ENCODE data around the gene TMEM115.
A peak's percentile ranks its signal among the peaks of the same experiment; 100 is the strongest.

TMEM115 gene

GRCh38 chr3:50340448-50341329 is 18.6 kb downstream of the TMEM115 start, which contains the start of gene RASSF1:
Gene RASSF1 (minus strand): TSS chr3:50340836. CDS start chr3:50340805, 31 bp downstream.
- H3K4me1 ChIP-seq = peaks cover 16% of the 10 kb centered on the region
- H3K9me3 ChIP-seq = no peaks in the 10 kb centered on the region
- in situ Hi-C loops (cut with MboI; ENCODE audit: low sequenced_read_pairs) = no loop called here
- peak in 1 of 2 experiments; percentile 31 for DNase-seq (ENCODE audit: low spot score in 2 of 2)
- H3K36me3 ChIP-seq (replicated peaks) = peaks cover 11% of the 10 kb centered on the region; the same call in 1 of the 2 replicates
- H3K4me3 ChIP-seq = no peak within 1 kb of the TSS; the same call in 1 of the 2 replicates
- H3K27me3 ChIP-seq (ENCODE audit: low read depth) = no peaks in the 10 kb centered on the region

DNA sequence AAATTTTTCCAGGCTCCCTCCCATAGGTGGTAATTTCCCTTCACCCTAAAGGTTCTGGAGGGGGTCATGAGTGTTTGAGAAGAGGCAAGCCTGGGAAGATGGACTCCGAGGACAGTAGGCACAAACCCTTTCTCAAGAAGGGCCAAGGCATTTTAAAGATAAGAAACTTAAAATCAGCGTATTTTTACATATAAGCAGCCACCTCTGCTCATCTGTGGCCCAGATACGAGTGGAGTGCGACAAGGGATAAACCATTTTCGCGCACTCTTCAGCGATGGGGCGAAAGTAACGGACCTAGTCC is 19.2 kb downstream of the TMEM115 start:
- Histone ChIP-seq H3K27me3 (ENCODE audit: low read depth) (no peaks in the 10 kb centered on the region), H3K4me1 (peaks cover 22% of the 10 kb centered on the region)
- in situ Hi-C loops (cut with MboI; ENCODE audit: low sequenced_read_pairs) = no loop called here

GRCh38 chr3:50339485-50340146 is 19.7 kb downstream of the TMEM115 start:
- H3K27me3 ChIP-seq (ENCODE audit: low read depth) = no peaks in the 10 kb centered on the region
- peaks cover 12% of the 10 kb centered on the region; the same call in 1 of the 2 replicates for H3K36me3 ChIP-seq (replicated peaks)
- in situ Hi-C loops (cut with MboI; ENCODE audit: low sequenced_read_pairs) = no loop called here
- no peaks in the 10 kb centered on the region for H3K9me3 ChIP-seq
- no peak overlapping the region; the same call in 1 of the 2 replicates for H3K4me3 ChIP-seq
- DNase-seq (ENCODE audit: low spot score in 2 of 2) = no peak
- H3K4me1 ChIP-seq = peaks cover 24% of the 10 kb centered on the region

More for the DNA sequence above, 19.2 kb downstream of the TMEM115 start:
- H3K4me3 ChIP-seq = no peak overlapping the region; the same call in 1 of the 2 replicates
- no peaks in the 10 kb centered on the region for H3K9me3 ChIP-seq
- no peak for DNase-seq (ENCODE audit: low spot score in 2 of 2)
- peaks cover 11% of the 10 kb centered on the region; the same call in 1 of the 2 replicates for H3K36me3 ChIP-seq (replicated peaks)

GRCh38 chr3:50338965-50339364 is 20.4 kb downstream of the TMEM115 start:
- H3K36me3 ChIP-seq (replicated peaks) = peaks cover 18% of the 10 kb centered on the region
- no peak overlapping the region for H3K4me3 ChIP-seq
- no peak for DNase-seq (ENCODE audit: low spot score in 2 of 2)
- H3K9me3 ChIP-seq = no peaks in the 10 kb centered on the region
- no peaks in the 10 kb centered on the region for H3K27me3 ChIP-seq (ENCODE audit: low read depth)
- H3K4me1 ChIP-seq = peaks cover 24% of the 10 kb centered on the region
- in situ Hi-C loops (cut with MboI; ENCODE audit: low sequenced_read_pairs) = no loop called here

- Histone ChIP-seq H3K4me1 (peaks cover 24% of the 10 kb centered on the region), H3K36me3 (replicated peaks) (peaks cover 23% of the 10 kb centered on the region)
- in situ Hi-C loops (cut with MboI; ENCODE audit: low sequenced_read_pairs) = no loop called here
Measured at GRCh38 chr3:50337175-50337861, 22.0 kb downstream of the TMEM115 start.

GRCh38 chr3:50336452-50337174 is 22.7 kb downstream of the TMEM115 start:
- peaks cover 30% of the 10 kb centered on the region for H3K36me3 ChIP-seq (replicated peaks)
- in situ Hi-C loops (cut with MboI; ENCODE audit: low sequenced_read_pairs) = no loop called here
- DNase-seq (ENCODE audit: low spot score in 2 of 2) = peak; percentile 21 to 38
- no peaks in the 10 kb centered on the region for H3K9me3 ChIP-seq
- peaks cover 24% of the 10 kb centered on the region for H3K4me1 ChIP-seq
- peak overlapping the region; percentile 87 for H3K4me3 ChIP-seq
- H3K27me3 ChIP-seq (ENCODE audit: low read depth) = no peaks in the 10 kb centered on the region

More at GRCh38 chr3:50337175-50337861, 22.0 kb downstream of the TMEM115 start:
- Histone ChIP-seq H3K27me3 (ENCODE audit: low read depth) (no peaks in the 10 kb centered on the region), H3K9me3 (no peaks in the 10 kb centered on the region), H3K4me3 (peak overlapping the region; percentile 87)
- peak; percentile 97 to 100 for DNase-seq (ENCODE audit: low spot score in 2 of 2)

DNA sequence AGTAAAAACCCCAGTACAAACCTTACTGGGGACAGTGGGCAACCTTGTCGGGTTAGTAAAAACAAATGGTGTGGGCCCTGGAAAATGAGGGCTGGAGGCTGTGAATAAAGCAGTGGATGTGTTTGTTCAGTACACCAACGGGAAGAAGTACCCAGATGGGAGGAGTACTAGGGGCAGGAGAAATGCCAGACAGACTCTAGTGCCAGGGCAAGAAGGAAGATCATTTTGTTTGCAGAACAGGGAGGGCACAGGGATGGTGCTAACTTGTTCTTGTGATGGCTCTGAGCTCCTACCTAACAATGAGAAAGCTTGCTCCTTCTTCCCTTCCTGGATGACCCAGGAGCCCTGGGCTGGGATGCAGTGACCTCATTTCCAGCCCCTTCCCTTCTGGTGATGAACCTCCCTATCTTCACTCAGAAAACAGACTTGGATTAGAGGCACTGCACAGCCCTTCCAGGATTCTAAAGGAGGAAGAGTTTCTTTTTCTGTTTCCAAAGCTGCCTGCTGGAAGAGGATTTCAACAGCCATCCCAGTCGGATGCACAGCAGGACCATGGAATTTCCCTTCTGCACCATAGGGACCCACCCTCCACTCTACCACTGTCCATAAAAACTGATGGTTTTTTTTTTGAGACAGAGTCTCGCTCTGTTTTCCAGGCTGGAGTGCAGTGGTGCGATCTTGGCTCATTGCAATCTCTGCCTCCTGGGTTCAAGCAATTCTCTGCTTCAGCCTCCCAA is 24.8 kb downstream of the TMEM115 start:
- no peak for DNase-seq (ENCODE audit: low spot score in 2 of 2)
- H3K36me3 ChIP-seq (replicated peaks) = peaks cover 51% of the 10 kb centered on the region
- H3K27me3 ChIP-seq (ENCODE audit: low read depth) = no peaks in the 10 kb centered on the region
- H3K9me3 ChIP-seq = no peaks in the 10 kb centered on the region
- in situ Hi-C loops (cut with MboI; ENCODE audit: low sequenced_read_pairs) = no loop called here
- H3K4me3 ChIP-seq = 0 out of 2 replicates have a peak overlapping the region, but pooled peaks have one; percentile 3
- peaks cover 24% of the 10 kb centered on the region for H3K4me1 ChIP-seq

- in situ Hi-C loops (cut with MboI; ENCODE audit: low sequenced_read_pairs) = no loop called here
- Histone ChIP-seq H3K4me1 (peaks cover 24% of the 10 kb centered on the region), H3K27me3 (ENCODE audit: low read depth) (no peaks in the 10 kb centered on the region), H3K36me3 (replicated peaks) (peaks cover 53% of the 10 kb centered on the region), H3K9me3 (no peaks in the 10 kb centered on the region), H3K4me3 (no peak overlapping the region)
- no peak for DNase-seq (ENCODE audit: low spot score in 2 of 2)
Measured at GRCh38 chr3:50333744-50334328, 25.5 kb downstream of the TMEM115 start.

- no peak overlapping the region for H3K4me3 ChIP-seq
- DNase-seq (ENCODE audit: low spot score in 2 of 2) = no peak
- in situ Hi-C loops (cut with MboI; ENCODE audit: low sequenced_read_pairs) = no loop called here
- no peaks in the 10 kb centered on the region for H3K27me3 ChIP-seq (ENCODE audit: low read depth)
- no peaks in the 10 kb centered on the region for H3K9me3 ChIP-seq
- H3K36me3 ChIP-seq (replicated peaks) = peaks cover 47% of the 10 kb centered on the region
- peaks cover 18% of the 10 kb centered on the region for H3K4me1 ChIP-seq
Measured at GRCh38 chr3:50331364-50331907, 27.9 kb downstream of the TMEM115 start.

DNA sequence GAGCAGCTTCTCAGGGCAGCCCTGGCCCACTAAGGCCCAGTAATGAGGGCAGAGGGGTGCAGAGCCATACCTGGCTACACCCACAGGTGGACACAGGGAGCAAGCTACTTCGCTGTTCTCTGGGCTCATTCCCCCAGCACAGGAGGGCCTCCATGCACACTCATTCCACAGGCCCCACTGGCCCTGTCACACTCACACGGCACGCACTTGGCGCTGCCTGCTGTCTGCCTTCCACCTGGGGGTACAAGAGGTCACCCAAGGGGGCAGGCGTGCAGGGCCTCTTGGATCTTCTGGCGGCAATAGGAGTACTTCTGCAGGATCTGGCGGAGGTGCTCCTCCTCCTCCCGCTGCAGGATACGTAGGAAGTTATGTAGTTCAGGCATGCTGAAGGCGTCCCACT is 29.0 kb downstream of the TMEM115 start:
- H3K9me3 ChIP-seq = no peaks in the 10 kb centered on the region
- in situ Hi-C loops (cut with MboI; ENCODE audit: low sequenced_read_pairs) = no loop called here
- no peak overlapping the region for H3K4me3 ChIP-seq
- DNase-seq (ENCODE audit: low spot score in 2 of 2) = no peak
- peaks cover 42% of the 10 kb centered on the region for H3K36me3 ChIP-seq (replicated peaks)
- no peaks in the 10 kb centered on the region for H3K27me3 ChIP-seq (ENCODE audit: low read depth)
- peaks cover 11% of the 10 kb centered on the region for H3K4me1 ChIP-seq

DNA sequence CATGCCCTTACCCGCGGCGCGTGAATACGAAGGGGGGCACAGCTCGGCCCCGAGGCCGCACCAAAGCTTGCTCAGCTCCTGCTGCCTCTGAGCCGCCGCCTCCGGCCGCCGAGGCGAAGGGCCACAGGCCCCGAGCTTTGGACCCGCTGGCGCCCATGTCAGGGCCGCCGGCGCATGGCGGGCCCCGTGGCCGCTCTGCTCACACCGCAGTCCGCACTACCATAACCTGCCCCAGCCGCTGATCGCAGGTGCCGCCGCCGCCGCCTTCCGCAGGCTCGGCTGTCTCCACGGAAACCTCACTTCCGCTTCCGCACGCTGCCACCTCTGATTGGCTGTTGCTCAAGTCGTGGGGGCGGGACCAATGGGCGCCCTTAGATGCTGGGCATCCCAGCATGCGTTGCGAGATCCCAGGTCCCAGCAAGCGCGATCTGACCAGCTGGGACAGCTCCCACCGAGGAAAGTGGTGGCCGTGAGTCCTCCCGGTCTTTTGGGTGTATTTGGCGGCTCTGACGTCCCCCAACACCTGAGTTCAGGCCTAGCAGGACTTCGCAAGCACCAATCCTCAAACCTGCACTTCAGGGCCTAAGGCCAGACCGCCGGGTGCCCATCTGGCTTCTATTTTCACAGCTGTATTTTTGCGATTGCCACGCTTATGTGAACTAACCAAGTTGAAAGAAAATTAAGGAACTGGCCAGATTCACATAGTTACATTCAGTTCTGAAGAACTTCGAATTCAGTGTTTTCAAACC is 31.2 kb downstream of the TMEM115 start, which contains the start of gene TUSC2:
Gene TUSC2, minus strand, starts transcription at position 281 of the 749 bp plus-strand sequence. Its CDS starts 124 bp downstream, at position 157.
- H3K27me3 ChIP-seq (ENCODE audit: low read depth) = no peaks in the 10 kb centered on the region
- peaks cover 41% of the 10 kb centered on the region for H3K36me3 ChIP-seq (replicated peaks)
- peak; percentile 97 to 98 for DNase-seq (ENCODE audit: low spot score in 2 of 2)
- peak within 1 kb of the TSS; percentile 70 for H3K4me3 ChIP-seq
- no peaks in the 10 kb centered on the region for H3K9me3 ChIP-seq
- H3K4me1 ChIP-seq = peaks cover 6% of the 10 kb centered on the region
- in situ Hi-C loops (cut with MboI; ENCODE audit: low sequenced_read_pairs) = loop anchor here (5.0 kb wide), 1 partner anchor 36 kb away; the partner anchor contains the start of gene IFRD2
